Measurements from ENCODE around the gene ME3. TPM values are rescaled to one million over a fixed set of nuclear protein-coding genes. Genes with fewer than 3 reads are reported as not detected.
"Not testable (repeated sequence)": the region's sequence is repeated elsewhere in the genome, so short reads cannot be mapped to it uniquely, and the experiment has no call there.

Gene ME3
- total RNA-seq, 2 experiments from 2014 or later: 1.5 to 2.9 TPM

GRCh38 chr11:86565388-86565787 is 107.0 kb downstream of the ME3 start:
- Mint-ChIP-seq H3K4me1 (no peaks in the 10 kb centered on the region), H3K9me3 (no peaks in the 10 kb centered on the region), H3K36me3 (ENCODE audit: low read depth) (no peaks in the 10 kb centered on the region), H3K27ac (no peak overlapping the region), H3K4me3 (no peak overlapping the region), H3K27me3 (no peaks in the 10 kb centered on the region)
- ChIA-PET POLR2A (no interaction called here), CTCF (interaction anchor here (0.6 kb wide), 1 partner anchor 660 kb away, joined by 4 read pairs; no protein-coding TSS in a partner anchor)
- no peak for DNase-seq

GRCh38 chr11:86562842-86563241 is 109.6 kb downstream of the ME3 start:
- DNase-seq; POLR2A ChIA-PET; CTCF ChIA-PET; H3K4me1 Mint-ChIP-seq; H3K27me3 Mint-ChIP-seq; H3K36me3 Mint-ChIP-seq (ENCODE audit: low read depth); H3K27ac Mint-ChIP-seq; H3K4me3 Mint-ChIP-seq; H3K9me3 Mint-ChIP-seq: not testable (repeated sequence)

GRCh38 chr11:86559311-86559945 is 113.0 kb downstream of the ME3 start:
- no peak overlapping the region for H3K27ac Mint-ChIP-seq
- H3K9me3 Mint-ChIP-seq: peaks cover 3% of the 10 kb centered on the region
- no peaks in the 10 kb centered on the region for H3K4me1 Mint-ChIP-seq
- DNase-seq: no peak
- ChIA-PET CTCF (no interaction called here), POLR2A (no interaction called here)
- no peaks in the 10 kb centered on the region for H3K36me3 Mint-ChIP-seq (ENCODE audit: low read depth)
- no peaks in the 10 kb centered on the region for H3K27me3 Mint-ChIP-seq
- H3K4me3 Mint-ChIP-seq: no peak overlapping the region

- no peaks in the 10 kb centered on the region for H3K27me3 Mint-ChIP-seq
- CTCF ChIA-PET: no interaction called here
- no peak overlapping the region for H3K27ac Mint-ChIP-seq
- no peaks in the 10 kb centered on the region for H3K36me3 Mint-ChIP-seq (ENCODE audit: low read depth)
- no peaks in the 10 kb centered on the region for H3K4me1 Mint-ChIP-seq
- H3K9me3 Mint-ChIP-seq: peaks cover 3% of the 10 kb centered on the region
- no peak for DNase-seq
- no peak overlapping the region for H3K4me3 Mint-ChIP-seq
- POLR2A ChIA-PET: no interaction called here
Observed at GRCh38 chr11:86558841-86559240, 113.6 kb downstream of the ME3 start.

- POLR2A ChIA-PET: no interaction called here
- no peaks in the 10 kb centered on the region for H3K4me1 Mint-ChIP-seq
- CTCF ChIA-PET: interaction anchor here (0.9 kb wide), 1 partner anchor 11 kb away, joined by 4 read pairs; no protein-coding TSS in a partner anchor
- DNase-seq: no peak
- H3K36me3 Mint-ChIP-seq (ENCODE audit: low read depth): no peaks in the 10 kb centered on the region
- peaks cover 3% of the 10 kb centered on the region for H3K9me3 Mint-ChIP-seq
- no peaks in the 10 kb centered on the region for H3K27me3 Mint-ChIP-seq
- H3K27ac Mint-ChIP-seq: no peak overlapping the region
- no peak overlapping the region for H3K4me3 Mint-ChIP-seq
Observed at GRCh38 chr11:86558207-86558606, 114.2 kb downstream of the ME3 start.

- Mint-ChIP-seq H3K36me3 (ENCODE audit: low read depth) (no peaks in the 10 kb centered on the region), H3K9me3 (peaks cover 3% of the 10 kb centered on the region), H3K27me3 (no peaks in the 10 kb centered on the region), H3K4me3 (no peak overlapping the region), H3K4me1 (no peaks in the 10 kb centered on the region), H3K27ac (no peak overlapping the region)
- ChIA-PET CTCF (no interaction called here), POLR2A (no interaction called here)
- no peak for DNase-seq
Observed at GRCh38 chr11:86555866-86556265, 116.5 kb downstream of the ME3 start.

GRCh38 chr11:86555401-86555800 is 117.0 kb downstream of the ME3 start:
- Mint-ChIP-seq H3K27ac (no peak overlapping the region), H3K36me3 (ENCODE audit: low read depth) (no peaks in the 10 kb centered on the region), H3K27me3 (no peaks in the 10 kb centered on the region), H3K4me1 (no peaks in the 10 kb centered on the region), H3K9me3 (peaks cover 3% of the 10 kb centered on the region), H3K4me3 (no peak overlapping the region)
- ChIA-PET POLR2A (no interaction called here), CTCF (no interaction called here)
- no peak for DNase-seq

GRCh38 chr11:86553265-86553664 is 119.2 kb downstream of the ME3 start:
- DNase-seq: no peak
- Mint-ChIP-seq H3K36me3 (ENCODE audit: low read depth) (no peaks in the 10 kb centered on the region), H3K4me1 (no peaks in the 10 kb centered on the region), H3K27ac (no peak overlapping the region), H3K9me3 (no peaks in the 10 kb centered on the region), H3K27me3 (no peaks in the 10 kb centered on the region), H3K4me3 (no peak overlapping the region)
- ChIA-PET POLR2A (no interaction called here), CTCF (no interaction called here)

GRCh38 chr11:86551288-86552092 is 120.9 kb downstream of the ME3 start:
- Mint-ChIP-seq H3K4me1 (no peaks in the 10 kb centered on the region), H3K27ac (no peak overlapping the region), H3K9me3 (no peaks in the 10 kb centered on the region), H3K4me3 (no peak overlapping the region), H3K36me3 (ENCODE audit: low read depth) (no peaks in the 10 kb centered on the region), H3K27me3 (no peaks in the 10 kb centered on the region)
- CTCF ChIA-PET: no interaction called here
- no peak for DNase-seq
- POLR2A ChIA-PET: no interaction called here

GRCh38 chr11:86550757-86551156 is 121.7 kb downstream of the ME3 start:
- no peak for DNase-seq
- Mint-ChIP-seq H3K4me3 (no peak overlapping the region), H3K9me3 (no peaks in the 10 kb centered on the region), H3K27ac (no peak overlapping the region), H3K27me3 (no peaks in the 10 kb centered on the region), H3K36me3 (ENCODE audit: low read depth) (no peaks in the 10 kb centered on the region), H3K4me1 (no peaks in the 10 kb centered on the region)
- ChIA-PET CTCF (no interaction called here), POLR2A (no interaction called here)

GRCh38 chr11:86548271-86548917 is 124.0 kb downstream of the ME3 start:
- POLR2A ChIA-PET: no interaction called here
- peaks cover 5% of the 10 kb centered on the region for H3K9me3 Mint-ChIP-seq

GRCh38 chr11:86547727-86548126 is 124.7 kb downstream of the ME3 start:
- Mint-ChIP-seq H3K27me3 (no peaks in the 10 kb centered on the region), H3K36me3 (ENCODE audit: low read depth) (no peaks in the 10 kb centered on the region), H3K9me3 (peaks cover 5% of the 10 kb centered on the region), H3K4me3 (no peak overlapping the region), H3K4me1 (no peaks in the 10 kb centered on the region), H3K27ac (no peak overlapping the region)
- no peak for DNase-seq
- ChIA-PET POLR2A (no interaction called here), CTCF (interaction anchor here (1.0 kb wide), 1 partner anchor 47 kb away, joined by 4 read pairs; no protein-coding TSS in a partner anchor)

More at GRCh38 chr11:86548271-86548917, 124.0 kb downstream of the ME3 start:
- Mint-ChIP-seq H3K27ac (no peak overlapping the region), H3K4me1 (no peaks in the 10 kb centered on the region), H3K27me3 (no peaks in the 10 kb centered on the region), H3K36me3 (ENCODE audit: low read depth) (no peaks in the 10 kb centered on the region), H3K4me3 (no peak overlapping the region)
- no peak for DNase-seq
- CTCF ChIA-PET: interaction anchor here (0.5 to 1.0 kb wide), 2 partner anchors 46 to 420 kb away, joined by 3 to 4 read pairs; no protein-coding TSS in a partner anchor

GRCh38 chr11:86541299-86541698 is 131.1 kb downstream of the ME3 start:
- CTCF ChIA-PET; H3K4me3 Mint-ChIP-seq; H3K9me3 Mint-ChIP-seq; DNase-seq; H3K36me3 Mint-ChIP-seq (ENCODE audit: low read depth); POLR2A ChIA-PET; H3K4me1 Mint-ChIP-seq; H3K27me3 Mint-ChIP-seq; H3K27ac Mint-ChIP-seq: not testable (repeated sequence)

Measured in activated CD4-positive, alpha-beta T cell treated with anti-CD3 and anti-CD28 coated beads, Interleukin-2, amount 10 ng/mL, durations not matched to agents 7 days and 5 days (primary cell).